A673 (cell line): ENCODE results near the gene CASQ2. TPM values are rescaled to one million over a fixed set of nuclear protein-coding genes. Genes with fewer than 3 reads are reported as not detected.

ENCODE experiments used
- BruUV-seq: library from RNA; stranded (reverse); fragments of 400-500 nt; replicated peaks from 2 replicates; lab custom pipeline; 2021; lab: Mats Ljungman, UMichigan
- CTCF ChIA-PET: fragments of 300-600 bp; sonication (Branson Sonifier 250); formaldehyde crosslinking; loops from one replicate; lab custom pipeline; 2022; ENCODE audit warnings: antibody characterized with exemption; lab: Charles Lee
- POLR2A ChIA-PET: fragments of 300-600 bp; sonication (Branson Sonifier 250); formaldehyde crosslinking; loops from one replicate; lab custom pipeline; 2022; ENCODE audit warnings: antibody characterized with exemption; ENCODE audit not compliant: low non-redundant PET; lab: Charles Lee
- DNase-seq: peaks from one replicate; pipeline ENCODE4 v3.0.0-alpha.2; 2015; ENCODE audit warnings: low spot score
- H3K27ac ChIP-seq: fragments of 200-600 bp; sonication (generic); 2 replicates; pipeline ENCODE4 v1.5.1; 2016; ENCODE audit warnings: mixed run types, low read depth, mild to moderate bottlenecking, mixed read lengths, antibody characterized with exemption, low read length; ENCODE audit not compliant: poor library complexity, severe bottlenecking
- H3K27me3 ChIP-seq: fragments of 200-600 bp; sonication (generic); replicated peaks from 2 replicates; pipeline ENCODE4 v1.6.1; 2017; ENCODE audit warnings: mixed run types, low read depth, mild to moderate bottlenecking, mixed read lengths, antibody characterized with exemption, low read length; ENCODE audit not compliant: insufficient read depth, poor library complexity
- H3K36me3 ChIP-seq: fragments of 200-600 bp; sonication (generic); 2 replicates; pipeline ENCODE4 v1.6.1; 2016; ENCODE audit warnings: mixed run types, mild to moderate bottlenecking, mixed read lengths, antibody characterized with exemption, low read length; ENCODE audit not compliant: insufficient read depth, poor library complexity, severe bottlenecking
- H3K4me1 ChIP-seq: fragments of 200-600 bp; sonication (generic); 2 replicates; pipeline ENCODE4 v1.6.1; 2017; ENCODE audit warnings: mixed run types, mild to moderate bottlenecking, mixed read lengths, antibody characterized with exemption, low read length; ENCODE audit not compliant: insufficient read depth, poor library complexity, severe bottlenecking
- H3K4me3 ChIP-seq: fragments of 200-600 bp; sonication (generic); 2 replicates; pipeline ENCODE4 v1.5.1; 2016; ENCODE audit warnings: low read depth, mixed run types, mild to moderate bottlenecking, mixed read lengths, low read length; ENCODE audit not compliant: poor library complexity, severe bottlenecking
- H3K9me3 ChIP-seq: fragments of 200-600 bp; sonication (generic); 2 replicates; pipeline ENCODE4 v1.6.1; 2016; ENCODE audit warnings: mixed run types, low read depth, mild to moderate bottlenecking, mixed read lengths, antibody characterized with exemption, low read length; ENCODE audit not compliant: poor library complexity, severe bottlenecking
- EZH2 ChIP-seq: fragments of 200-600 bp; sonication (generic); IDR thresholded peaks from 2 replicates; pipeline ENCODE4 v1.6.1; 2017; ENCODE audit warnings: borderline replicate concordance, low read depth, mild to moderate bottlenecking, mixed read lengths, antibody characterized with exemption, low read length; ENCODE audit not compliant: poor library complexity, severe bottlenecking
- intact Hi-C: fragments of 100-400 bp; cut with micrococcal nuclease; formaldehyde crosslinking; loops from one replicate; pipeline ENCODE4 v1.10.0; 2022; ENCODE audit not compliant: unreplicated experiment
- total RNA-seq: library from RNA; stranded (reverse); gene quantifications from 2 replicates; pipeline ENCODE4 v1.2.3, GENCODE V29; 2021
- TF ChIP-seq, protein P1 (sequence below): fragments of 300-800, 200-600 bp; sonication (generic); conservative IDR thresholded peaks from 2 replicates; pipeline ENCODE4 v1.5.1; 2017; ENCODE audit warnings: low read depth, mild to moderate bottlenecking, antibody characterized with exemption, low read length, moderate library complexity, mixed read lengths

CASQ2 gene
- total RNA-seq, 1 experiment from 2014 or later = 0.52 TPM

GRCh38 chr1:115791816-115792215, 23.3 kb upstream of the CASQ2 start:
- no peak for TF ChIP-seq EZH2
- TF ChIP-seq, protein P1, sequence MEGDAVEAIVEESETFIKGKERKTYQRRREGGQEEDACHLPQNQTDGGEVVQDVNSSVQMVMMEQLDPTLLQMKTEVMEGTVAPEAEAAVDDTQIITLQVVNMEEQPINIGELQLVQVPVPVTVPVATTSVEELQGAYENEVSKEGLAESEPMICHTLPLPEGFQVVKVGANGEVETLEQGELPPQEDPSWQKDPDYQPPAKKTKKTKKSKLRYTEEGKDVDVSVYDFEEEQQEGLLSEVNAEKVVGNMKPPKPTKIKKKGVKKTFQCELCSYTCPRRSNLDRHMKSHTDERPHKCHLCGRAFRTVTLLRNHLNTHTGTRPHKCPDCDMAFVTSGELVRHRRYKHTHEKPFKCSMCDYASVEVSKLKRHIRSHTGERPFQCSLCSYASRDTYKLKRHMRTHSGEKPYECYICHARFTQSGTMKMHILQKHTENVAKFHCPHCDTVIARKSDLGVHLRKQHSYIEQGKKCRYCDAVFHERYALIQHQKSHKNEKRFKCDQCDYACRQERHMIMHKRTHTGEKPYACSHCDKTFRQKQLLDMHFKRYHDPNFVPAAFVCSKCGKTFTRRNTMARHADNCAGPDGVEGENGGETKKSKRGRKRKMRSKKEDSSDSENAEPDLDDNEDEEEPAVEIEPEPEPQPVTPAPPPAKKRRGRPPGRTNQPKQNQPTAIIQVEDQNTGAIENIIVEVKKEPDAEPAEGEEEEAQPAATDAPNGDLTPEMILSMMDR = no peak

DNA sequence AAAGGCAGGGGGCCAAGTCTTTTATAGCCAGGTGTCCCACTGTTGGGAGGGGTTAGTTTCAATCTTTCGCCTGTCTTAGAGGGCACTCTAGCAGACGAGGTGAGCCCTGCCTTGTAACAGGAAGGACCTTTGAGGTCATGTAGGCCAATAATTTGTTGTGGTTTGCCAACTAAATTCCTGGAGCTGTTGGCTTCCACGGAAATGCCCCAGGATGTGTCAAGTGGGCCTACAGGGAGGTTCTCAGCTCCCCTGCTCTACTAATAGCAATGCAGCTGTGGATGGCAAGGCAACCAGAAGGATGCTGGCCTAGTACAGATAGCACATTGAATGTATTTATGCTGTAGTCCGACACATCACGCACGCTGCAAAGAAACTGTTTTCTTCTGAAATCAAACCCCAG, 22.3 kb upstream of the CASQ2 start:
- H3K27me3 ChIP-seq = no peaks in the 10 kb centered on the region
- H3K9me3 ChIP-seq = no peaks in the 10 kb centered on the region
- no peak overlapping the region for H3K27ac ChIP-seq
- POLR2A ChIA-PET = no interaction called here
- CTCF ChIA-PET = no interaction called here
- no peak overlapping the region for H3K4me3 ChIP-seq
- DNase-seq = no peak
- intact Hi-C loops = no loop called here
- no peak for TF ChIP-seq EZH2
- TF ChIP-seq, protein P1 = no peak
- H3K36me3 ChIP-seq = no peaks in the 10 kb centered on the region
- no TSS peak for BruUV-seq
- H3K4me1 ChIP-seq = no peaks in the 10 kb centered on the region

More at GRCh38 chr1:115791816-115792215, 23.3 kb upstream of the CASQ2 start:
- Histone ChIP-seq H3K27me3 (no peaks in the 10 kb centered on the region), H3K9me3 (no peaks in the 10 kb centered on the region), H3K36me3 (no peaks in the 10 kb centered on the region), H3K27ac (no peak overlapping the region), H3K4me3 (no peak overlapping the region), H3K4me1 (no peaks in the 10 kb centered on the region)
- ChIA-PET CTCF (no interaction called here), POLR2A (no interaction called here)
- intact Hi-C loops = no loop called here
- BruUV-seq = no TSS peak
- DNase-seq = no peak

GRCh38 chr1:115790356-115790755, 21.8 kb upstream of the CASQ2 start:
- H3K4me3 ChIP-seq = no peak overlapping the region
- TF ChIP-seq EZH2 = no peak
- TF ChIP-seq, protein P1 = no peak
- no peak for DNase-seq
- POLR2A ChIA-PET = no interaction called here
- H3K4me1 ChIP-seq = no peaks in the 10 kb centered on the region
- BruUV-seq = no TSS peak
- CTCF ChIA-PET = no interaction called here
- H3K36me3 ChIP-seq = no peaks in the 10 kb centered on the region
- no peaks in the 10 kb centered on the region for H3K9me3 ChIP-seq
- no peak overlapping the region for H3K27ac ChIP-seq
- H3K27me3 ChIP-seq = no peaks in the 10 kb centered on the region
- intact Hi-C loops = no loop called here
